Measurements from ENCODE around the gene TMEM60.
"Not testable (repeated sequence)": the region's sequence is repeated elsewhere in the genome, so short reads cannot be mapped to it uniquely, and the experiment has no call there.

Gene TMEM60, protein sequence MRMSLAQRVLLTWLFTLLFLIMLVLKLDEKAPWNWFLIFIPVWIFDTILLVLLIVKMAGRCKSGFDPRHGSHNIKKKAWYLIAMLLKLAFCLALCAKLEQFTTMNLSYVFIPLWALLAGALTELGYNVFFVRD

DNA sequence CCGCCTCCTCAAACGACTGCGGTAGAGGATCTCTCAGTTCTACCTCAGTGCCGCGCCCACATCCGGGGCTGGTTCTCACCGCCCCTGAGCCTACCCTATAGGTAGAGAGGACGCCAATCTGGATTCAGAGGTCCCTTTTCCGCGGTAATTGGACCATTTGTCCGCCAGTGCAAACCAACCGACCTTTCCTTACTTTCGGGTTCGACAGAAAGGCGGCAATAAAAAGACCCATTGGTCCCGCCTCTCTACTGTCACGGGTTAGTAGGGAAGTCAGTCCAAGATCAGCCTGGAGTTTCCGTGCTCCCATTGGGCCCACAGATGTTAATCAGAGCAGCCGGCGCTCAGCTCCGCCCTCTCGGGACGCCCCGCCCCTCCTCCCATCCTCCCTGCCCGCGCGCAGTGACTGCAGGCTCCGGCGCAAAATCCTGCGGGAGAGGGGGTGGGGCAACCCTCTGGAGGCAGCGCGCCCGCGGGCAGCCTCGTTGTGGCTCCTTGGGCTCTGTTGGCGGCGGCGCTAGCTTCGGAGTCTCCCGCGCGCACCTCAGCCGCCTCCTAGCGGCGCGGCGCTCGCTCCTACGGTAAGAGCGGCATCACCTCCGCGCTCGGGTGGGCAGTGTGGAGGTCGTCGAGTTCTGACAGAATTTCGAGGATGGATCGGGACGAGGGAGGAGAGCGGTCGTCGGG lies at the start of gene TMEM60, which contains the start of gene PHTF2:
Gene TMEM60 (minus strand): TSS at position 41 of the 684 bp plus-strand sequence. CDS start 4,061 bp downstream, outside the sequence.
Gene PHTF2 (plus strand): TSS at position 380 of the 684 bp plus-strand sequence.
- DNase-seq, result peak; percentile 100

DNA sequence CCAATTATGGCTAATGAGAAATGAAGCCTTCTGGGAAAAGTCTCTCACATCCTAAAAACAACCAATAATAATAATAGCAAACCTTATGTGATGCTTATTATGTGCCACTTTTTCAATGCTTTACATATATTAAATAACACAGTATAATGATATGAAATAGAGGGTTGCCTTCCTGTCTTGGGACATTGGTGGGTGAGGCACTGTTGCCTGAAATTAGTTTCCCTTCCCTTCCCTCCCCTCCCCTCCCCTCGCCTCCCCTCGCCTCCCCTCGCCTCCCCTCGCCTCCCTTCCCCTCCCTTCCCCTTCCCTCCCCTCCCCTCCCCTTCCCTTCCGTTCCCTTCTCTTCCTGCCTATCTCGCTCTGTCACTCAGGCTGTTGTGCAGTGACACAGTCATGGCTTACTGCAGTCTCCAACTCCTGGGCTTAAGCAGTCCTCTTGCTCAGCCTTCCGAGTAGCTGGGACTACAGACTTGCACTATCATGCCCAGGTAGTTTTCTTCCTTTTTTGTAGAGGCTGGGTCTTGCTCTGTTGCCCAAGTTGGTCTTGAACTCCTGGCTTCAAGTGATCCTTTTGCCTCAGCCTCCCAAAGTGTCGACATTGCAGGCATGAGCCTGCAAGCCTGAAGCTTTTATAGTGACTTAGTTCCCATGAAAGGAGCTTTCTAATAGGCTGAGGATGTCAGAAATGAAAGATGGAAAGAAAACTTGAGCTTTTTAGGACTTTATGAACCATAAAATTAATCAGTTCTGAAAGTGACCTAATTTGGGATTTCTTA lies 48.3 kb upstream of the TMEM60 start:
- DNase-seq, result no peak

DNA sequence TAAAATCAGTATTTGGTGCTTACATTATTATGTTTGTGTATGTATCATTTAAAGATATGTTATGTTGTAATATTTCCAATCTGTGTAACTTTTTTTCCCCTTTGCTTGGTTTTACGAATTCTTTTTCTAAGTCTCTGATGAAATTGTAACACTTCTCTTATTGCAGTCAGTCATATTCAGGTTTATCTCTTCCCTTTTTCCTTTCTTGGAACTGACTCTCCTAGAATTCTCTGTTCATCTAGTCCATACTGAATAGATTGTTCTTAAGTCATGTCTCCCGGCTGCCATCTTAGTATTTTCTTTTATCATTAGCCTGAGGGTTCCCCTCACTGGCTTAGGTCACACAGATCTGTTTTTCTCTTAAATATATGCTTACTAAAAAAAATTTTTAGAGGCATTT lies 45.0 kb upstream of the TMEM60 start:
- DNase-seq, result no peak

DNA sequence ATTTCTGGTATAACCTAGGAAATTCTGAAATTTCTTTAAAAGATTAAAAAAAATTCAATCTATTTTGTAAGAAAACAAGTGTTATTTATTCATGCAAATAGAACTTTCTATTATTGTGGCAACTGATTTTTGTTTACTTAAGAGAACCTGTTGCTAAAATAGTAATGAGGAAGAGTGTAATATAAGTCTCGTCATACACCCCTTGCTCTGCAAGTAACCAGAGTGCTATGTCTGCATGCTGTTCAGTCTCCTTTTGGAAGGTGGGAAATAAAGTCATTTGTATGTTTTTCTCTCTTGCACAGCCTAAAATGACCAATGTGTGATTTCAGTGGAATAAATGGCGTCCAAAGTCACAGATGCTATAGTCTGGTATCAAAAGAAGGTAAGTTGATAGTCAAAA lies 41.7 kb upstream of the TMEM60 start:
- no peak for DNase-seq

DNA sequence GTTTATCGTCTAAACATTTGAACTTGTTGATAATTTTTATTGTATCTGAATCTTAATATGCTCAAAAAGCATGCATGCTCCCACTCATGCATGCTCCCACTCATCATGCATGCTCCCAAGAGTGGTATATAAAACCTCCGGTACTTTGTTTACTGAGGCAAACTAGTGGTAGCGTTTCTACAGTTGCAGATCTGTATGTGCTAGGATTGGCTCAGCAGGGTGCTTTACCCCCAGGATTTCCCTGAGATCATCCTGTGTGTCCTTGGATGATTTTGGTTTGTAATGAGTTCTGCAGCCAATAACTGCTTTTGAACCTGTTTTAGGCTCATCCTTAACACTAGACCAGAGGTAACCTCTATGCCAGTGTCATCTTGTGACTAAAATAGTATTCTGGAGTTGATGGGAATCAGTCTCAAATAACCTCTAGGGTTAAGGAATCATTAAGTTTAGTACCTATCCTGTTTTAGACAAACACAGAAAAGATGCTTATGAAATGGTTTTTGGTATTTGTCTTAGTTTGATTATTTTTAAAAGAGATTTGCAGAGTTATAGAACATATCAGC lies 40.8 kb upstream of the TMEM60 start:
- no peak for DNase-seq

DNA sequence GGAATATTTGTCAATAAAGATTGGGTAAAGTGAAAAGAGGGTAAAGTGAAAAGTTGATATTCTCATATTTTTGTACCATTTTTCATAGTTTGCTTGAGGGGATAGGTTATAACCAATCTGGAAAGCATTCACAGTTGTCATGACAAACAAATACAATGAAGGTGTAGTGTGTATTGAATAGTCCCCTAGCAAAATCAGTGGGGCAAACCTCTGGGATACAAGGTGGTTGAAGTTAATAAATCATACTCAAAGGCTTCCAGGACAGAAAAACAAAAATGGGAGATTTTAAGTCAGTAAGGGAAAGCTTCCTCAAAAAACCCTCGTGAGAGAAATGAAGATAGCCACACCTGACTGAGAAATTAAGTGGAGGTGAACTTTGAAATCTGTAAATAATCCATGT lies 39.7 kb upstream of the TMEM60 start:
- no peak for DNase-seq

DNA sequence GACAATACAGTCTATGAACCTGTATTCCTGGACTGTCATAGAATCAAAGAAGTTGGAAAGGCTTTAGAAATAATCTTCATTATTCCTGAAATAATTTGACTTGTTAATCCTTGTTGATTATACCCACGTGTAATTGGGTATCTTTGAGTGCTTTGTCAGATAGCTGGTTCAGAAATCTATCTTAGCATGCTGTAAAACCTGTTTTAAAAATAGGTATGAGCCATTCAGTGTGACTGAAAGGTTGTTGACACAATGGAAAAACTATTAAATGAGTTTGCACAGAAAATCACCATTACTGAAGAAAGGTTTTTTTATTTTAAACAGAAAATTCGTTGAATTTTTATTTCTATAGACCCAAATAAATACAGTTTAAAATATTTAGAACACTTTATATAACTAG lies 39.0 kb upstream of the TMEM60 start:
- no peak for DNase-seq

DNA sequence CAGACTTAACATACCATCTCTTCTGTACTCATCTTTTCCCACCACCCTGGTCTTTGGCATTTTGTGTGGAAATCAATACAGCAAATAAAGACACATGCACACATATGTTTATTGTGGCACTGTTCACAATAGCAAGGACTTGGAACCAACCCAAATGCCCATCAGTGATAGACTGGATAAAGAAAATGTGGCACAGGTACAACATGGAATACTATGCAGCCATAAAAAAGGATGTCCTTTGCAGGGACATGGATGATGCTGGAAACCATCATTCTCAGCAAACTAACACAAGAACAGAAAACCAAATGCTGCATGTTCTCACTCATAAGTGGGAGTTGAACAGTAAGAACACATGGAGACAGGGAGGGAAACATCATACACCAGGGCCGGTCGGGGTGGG lies 38.2 kb upstream of the TMEM60 start:
- DNase-seq, result not testable (repeated sequence)

DNA sequence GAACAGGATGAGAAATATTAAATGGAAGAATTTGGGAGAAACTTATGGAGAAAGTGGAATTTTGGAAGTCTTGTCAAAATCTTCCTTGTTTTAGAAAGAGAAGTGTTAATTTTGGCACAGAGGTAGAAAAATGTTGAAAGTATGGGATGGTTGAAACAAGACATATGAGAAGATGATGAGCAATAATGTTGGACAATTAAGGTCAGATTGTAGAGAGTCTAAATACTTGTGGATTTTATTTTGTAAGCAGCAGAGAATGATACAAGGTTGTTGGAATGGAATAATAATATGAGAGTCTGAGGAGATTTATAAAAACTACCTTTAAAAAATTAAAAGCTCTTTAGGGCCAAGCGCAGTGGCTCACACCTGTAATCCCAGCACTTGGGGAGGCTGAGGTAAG lies 34.9 kb upstream of the TMEM60 start:
- no peak for DNase-seq

DNA sequence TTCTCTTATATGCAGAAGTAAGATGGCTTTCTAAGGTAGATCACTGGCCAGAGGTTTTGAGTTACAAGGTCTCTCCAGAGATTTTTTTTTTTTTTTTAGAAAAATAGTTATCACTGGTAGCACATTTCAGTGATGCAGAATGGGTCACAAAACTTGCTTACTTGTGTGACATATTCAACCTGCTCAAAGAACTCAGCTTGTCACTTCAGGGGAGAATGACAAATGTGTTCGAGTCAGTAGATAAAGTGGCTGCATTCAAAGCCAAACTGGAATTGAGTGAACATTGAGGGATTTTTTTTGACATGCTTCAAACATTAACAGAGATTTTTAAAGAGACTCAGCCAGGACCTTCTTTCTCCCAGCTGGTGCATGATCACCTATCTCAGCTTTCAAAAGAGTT lies 33.7 kb upstream of the TMEM60 start:
- no peak for DNase-seq

DNA sequence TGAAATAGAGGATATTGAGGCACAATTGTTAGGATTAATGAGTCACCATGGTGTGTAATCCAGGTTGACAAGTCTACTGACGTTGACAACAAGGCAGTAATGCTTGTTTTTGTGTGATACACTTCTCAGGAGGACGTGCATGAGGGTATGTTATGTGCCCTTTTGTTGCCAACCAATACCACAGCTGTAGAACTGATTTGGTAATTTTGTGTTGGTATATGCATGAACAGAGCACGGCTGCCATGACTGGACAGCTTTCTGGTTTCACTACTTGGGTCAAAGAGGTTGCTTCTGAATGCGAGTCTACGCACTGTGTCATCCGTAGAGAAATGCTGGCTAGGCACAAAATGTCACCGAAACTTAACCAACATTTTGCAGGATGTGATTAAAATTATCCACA lies 33.2 kb upstream of the TMEM60 start:
- DNase-seq, result no peak

DNA sequence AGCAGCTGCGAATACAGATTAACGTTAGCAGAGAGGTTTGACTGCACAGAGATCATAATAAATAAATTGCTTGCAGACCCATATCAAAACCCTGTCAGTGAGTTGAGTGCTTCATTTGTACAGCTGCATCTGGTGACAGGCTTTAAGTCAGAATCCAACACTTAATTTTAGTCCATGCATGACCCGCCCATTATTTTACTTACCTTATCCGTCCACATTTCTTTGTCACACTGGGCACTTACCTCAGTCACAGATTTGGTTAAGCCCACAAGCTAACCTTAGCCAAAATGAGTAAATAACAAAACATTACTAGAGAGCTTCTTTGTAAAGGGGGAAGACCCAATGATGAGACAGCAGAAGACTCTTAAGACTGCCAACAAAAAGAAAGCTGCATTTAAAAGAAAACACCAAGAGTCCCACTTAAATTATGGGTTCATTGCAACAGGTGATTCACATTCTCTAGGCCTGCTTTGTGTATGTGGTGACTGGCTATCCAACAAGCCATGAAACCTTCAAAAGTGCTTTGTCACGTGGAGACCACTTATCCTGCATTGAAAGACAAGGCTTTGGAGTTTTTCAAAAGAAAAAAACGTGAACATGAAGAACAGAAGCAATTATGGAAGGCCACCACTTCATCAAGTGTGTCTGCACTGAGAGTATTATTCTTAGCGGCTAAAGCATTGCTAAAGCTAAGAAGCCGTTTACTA lies 32.6 kb upstream of the TMEM60 start:
- DNase-seq, result no peak

DNA sequence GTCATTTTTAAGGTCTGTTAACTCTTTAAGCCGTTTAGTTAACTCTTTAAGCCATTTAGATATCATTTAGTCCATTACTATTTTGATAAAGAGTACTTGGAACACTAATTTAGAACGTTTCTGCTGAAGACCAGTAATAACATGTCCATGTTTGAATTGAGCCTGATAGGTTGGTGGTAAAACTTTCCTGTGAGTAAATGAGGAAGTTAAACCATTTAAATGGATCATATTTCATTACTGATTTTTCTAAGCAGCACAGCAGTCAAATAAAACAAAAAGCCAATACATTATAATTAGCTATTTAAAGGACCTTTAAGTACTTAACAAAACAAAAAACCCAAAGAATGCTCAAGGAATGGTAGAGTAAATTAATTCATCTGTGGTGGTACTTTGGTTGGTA lies 29.8 kb upstream of the TMEM60 start:
- no peak for DNase-seq

DNA sequence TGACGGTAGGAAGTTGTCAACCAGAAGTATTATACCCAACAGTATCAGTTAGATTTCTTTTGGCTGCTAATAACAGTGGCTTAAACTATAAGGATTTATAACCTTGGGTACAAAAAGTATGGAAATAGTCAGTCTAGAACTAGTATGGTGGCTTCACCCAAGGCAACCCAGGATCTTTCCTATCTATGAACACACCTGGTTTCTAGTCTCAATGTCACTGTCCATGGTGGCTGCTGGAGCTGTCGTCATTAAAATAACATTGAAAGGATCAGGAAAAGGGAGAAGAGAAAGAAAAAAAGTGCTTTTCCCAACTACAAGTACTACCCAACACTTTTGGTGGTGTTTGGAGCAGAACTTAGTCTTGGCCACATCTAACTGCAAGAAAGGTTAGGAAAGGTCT lies 28.1 kb upstream of the TMEM60 start:
- no peak for DNase-seq

DNA sequence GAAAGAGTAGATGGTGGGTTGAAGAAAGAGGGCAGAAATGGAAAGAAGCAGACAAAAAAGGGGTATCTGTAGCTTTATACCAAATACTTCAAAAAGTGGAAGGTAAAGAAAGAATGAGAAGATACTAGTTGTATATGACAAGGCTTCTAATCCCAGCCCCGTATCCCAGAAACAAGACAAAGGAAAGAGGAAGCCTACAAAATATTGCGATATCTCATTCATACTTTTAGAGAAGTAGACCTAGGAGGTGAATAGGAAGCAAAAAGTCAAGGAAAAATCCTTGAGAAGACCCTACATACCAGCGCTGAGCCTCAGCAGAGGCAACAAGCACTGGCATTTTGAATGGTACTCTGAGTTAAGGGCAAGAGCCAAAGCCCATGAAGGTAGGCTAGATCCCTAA lies 26.9 kb upstream of the TMEM60 start:
- no peak for DNase-seq

DNA sequence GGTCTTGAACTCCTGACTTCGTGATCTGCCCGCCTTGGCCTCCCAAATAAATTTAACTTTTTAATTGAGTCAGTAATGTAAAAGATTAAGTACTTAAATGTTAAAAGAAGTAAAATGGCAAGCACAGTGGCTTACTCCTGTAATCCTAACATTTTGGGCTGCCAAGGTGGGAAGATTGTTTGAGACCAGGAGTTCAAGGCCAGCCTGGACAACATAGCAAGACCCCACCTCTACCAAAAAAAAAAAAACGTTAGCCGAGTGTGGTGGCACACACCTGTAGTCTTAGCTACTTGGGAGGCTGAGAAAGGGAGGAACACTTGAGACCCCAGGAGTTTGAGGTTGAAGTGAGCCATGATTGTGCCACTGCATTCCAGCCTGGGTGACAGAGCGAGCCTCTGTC lies 26.4 kb upstream of the TMEM60 start:
- no peak for DNase-seq

DNA sequence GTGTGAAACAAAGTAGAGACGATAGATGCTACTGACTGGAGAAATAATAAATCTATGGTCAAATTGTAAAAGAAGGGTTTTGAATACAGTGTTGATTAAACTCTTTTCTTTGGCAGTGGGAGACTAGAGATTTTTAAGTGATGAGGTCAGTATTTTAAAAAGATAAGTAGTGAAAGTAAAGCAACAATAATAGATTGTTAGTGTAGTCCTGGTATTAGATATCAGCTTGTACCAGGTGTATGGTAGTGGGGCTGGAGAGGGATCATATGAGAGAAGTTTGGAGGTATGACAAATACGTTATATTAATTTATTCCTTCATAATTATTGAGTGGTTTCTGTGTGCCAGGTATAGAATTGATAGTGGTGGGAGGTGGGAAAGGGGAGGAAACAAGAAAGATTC lies 25.6 kb upstream of the TMEM60 start:
- no peak for DNase-seq

DNA sequence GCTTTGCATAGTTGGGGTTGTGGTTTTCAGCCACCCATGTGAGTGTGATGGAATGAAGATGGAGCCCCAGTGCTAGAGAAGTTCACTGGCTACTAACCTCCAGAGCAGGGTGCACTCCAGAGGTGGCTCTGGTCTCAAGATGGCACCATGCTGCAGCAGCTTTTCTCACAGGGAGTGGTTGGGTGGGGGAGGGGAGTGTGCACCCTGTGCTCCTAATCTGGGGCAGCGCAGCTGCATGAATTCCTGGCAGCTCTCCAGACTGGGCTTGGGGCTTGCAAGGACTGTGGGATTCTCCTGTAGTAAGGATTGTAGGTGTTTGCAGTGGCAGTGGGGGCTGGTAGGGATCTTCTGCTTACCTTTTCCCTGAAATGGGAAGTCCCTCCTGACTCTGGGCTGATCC lies 24.0 kb upstream of the TMEM60 start:
- no peak for DNase-seq

DNA sequence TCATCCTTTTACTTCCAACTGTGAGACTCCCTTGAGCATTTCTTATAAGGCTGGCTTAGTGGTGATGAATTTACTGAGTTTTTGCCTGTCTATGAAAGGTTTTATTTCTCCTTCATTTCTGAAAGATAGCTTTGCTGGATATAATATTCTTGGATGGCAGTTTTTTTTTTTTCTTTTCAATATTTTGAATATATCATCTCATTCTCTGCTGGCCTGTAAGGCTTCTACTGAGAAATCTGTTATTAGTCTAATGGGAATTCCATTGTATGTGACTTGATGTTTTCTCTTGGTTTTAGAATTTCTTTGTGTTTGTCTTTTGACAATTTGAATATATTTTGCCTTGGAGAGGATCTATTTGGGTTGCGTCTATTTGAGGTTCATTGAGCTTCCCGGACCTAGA lies 22.7 kb upstream of the TMEM60 start:
- no peak for DNase-seq

DNA sequence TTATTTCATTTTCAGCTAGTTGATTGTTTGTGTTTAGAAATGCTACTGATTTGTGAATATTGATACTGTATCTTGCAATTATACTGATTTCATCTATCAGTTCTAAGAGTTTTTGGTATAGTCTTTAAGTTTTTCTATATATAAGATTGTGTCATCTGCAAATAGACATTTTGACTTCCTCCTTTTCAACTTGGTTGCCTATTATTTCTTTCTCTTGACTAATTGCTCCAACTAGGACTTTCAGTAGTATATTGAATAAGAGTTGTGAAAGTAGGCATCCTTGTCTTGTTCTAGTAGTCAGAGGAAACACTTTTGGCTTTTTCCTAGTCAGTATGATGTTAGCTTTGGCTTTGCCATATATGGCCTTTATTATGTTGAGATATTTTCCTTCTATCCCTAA lies 20.8 kb upstream of the TMEM60 start:
- no peak for DNase-seq

DNA sequence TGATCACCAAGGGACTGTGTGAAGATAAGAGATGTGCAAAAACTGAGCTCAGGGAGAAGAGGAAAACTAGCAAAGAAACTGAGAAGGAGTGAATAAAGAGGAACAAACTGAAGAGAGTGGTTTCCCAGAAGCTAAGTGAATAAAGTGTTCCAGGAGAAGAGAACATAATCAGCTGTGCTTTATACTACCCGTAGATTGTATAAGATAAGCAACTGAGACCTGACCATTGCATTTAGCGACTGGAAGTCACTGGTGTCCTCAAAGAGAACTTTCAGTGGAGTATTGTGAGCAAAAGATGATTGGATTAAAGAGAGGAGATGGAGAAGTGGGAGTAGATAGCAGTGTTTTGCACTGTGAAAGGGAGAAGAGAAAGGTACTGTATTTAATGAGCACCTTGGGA lies 14.9 kb upstream of the TMEM60 start:
- no peak for DNase-seq

DNA sequence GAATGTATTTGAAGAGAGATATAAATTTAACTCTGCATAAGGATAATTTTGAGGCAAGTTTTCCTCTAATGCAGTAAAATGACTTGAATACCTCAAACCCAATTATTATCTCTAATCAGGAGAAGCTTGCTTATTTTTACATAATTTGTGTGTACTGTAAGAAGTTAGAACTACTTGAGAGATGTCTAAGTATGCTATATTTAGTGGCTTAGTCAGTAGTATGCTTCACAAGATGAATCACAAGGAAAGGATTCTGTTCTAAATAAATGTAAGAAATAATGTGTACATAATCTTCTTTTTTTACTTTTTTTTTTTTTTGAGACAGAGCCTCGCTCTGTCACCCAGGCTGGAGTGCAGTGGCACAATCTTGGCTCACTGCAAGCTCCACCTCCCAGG lies 14.1 kb upstream of the TMEM60 start:
- no peak for DNase-seq

DNA sequence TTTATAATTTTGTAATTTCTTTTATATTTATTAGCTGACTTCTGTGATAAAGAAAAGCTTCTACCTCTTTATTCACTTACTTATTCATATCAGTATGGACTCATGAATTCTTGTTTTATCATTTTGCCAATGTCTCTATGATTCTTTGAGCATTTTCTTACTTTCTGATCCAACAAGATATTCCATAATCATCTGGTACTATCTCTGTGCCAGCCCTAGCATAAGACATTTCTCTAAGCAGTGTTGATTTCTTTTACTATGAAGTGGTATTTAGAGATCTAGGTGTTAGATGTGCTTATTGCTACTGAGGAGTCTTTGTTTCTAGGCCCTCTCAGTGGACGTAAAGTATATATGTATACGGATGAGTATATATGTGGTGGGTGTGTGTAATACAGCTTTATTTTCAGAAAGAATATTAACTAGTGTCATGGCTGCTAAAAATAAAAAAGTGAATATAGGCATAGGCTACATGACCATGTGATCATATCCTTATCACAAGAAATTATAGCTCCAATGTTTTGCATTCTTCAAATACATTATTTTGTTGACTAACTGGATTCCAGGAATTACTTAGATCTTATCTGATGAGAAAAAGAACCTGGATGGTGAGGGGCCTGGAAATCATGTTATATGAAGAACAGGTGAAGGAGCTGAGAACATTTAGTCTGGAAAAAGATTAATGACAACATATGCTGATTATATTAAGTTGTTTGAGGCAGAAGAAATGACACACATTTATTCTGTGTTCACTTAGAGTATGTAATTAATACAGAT lies 13.5 kb upstream of the TMEM60 start:
- DNase-seq, result no peak
